K562 (cell line): ENCODE results near the gene DHRS13. TPM values are rescaled to one million over a fixed set of nuclear protein-coding genes. Genes with fewer than 3 reads are reported as not detected.

Experiments
- BRF1 ChIP-seq: IDR thresholded peaks from 3 replicates; pipeline ENCODE4 v1.6.1; 2011; ENCODE audit warnings: borderline replicate concordance, mild to moderate bottlenecking; ENCODE audit not compliant: insufficient read length; ENCODE audit errors: extremely low read depth
- CHD2 ChIP-seq: IDR thresholded peaks from 2 replicates; pipeline ENCODE4 v1.6.1; 2011; ENCODE audit warnings: low read depth, low read length
- JUND ChIP-seq, 2 experiments: IDR thresholded peaks; 2 replicates in 1 of 2; 3 replicates in 1 of 2; pipeline ENCODE4 v1.6.1; 2011; ENCODE audit warnings: borderline replicate concordance in 2 of 2, low read depth in 2 of 2, low read length in 2 of 2, improper control_type of control experiment in 1 of 2, missing biosample characterization in 1 of 2, missing genetic modification characterization in 1 of 2, missing genetic modification reagents in 1 of 2
- KDM5B ChIP-seq: fragments of 200-600 bp; sonication (generic); IDR thresholded peaks from 2 replicates; pipeline ENCODE4 v1.6.1; 2012; ENCODE audit warnings: low read depth, mild to moderate bottlenecking, moderate library complexity, low read length, control low read depth, inconsistent platforms; ENCODE audit not compliant: insufficient replicate concordance
- LARP7 ChIP-seq: fragments of 450-650 bp; IDR thresholded peaks from 2 replicates; pipeline ENCODE4 v1.6.1; 2016
- MGA ChIP-seq: fragments of 450-650 bp; IDR thresholded peaks from 2 replicates; pipeline ENCODE4 v1.6.1; 2016; ENCODE audit warnings: mild to moderate bottlenecking, moderate library complexity
- MXI1 ChIP-seq: IDR thresholded peaks from 2 replicates; pipeline ENCODE4 v1.6.1; 2011; ENCODE audit warnings: low read depth, mild to moderate bottlenecking, improper control_type of control experiment, low read length
- NONO ChIP-seq, 2 experiments: fragments of 200-400 bp in 1 of 2; fragments of 450-650 bp in 1 of 2; formaldehyde crosslinking in 1 of 2; IDR thresholded peaks; 2 replicates each; pipeline ENCODE4 v1.6.1; 2017; ENCODE audit warnings: low read depth in 2 of 2, mild to moderate bottlenecking in 2 of 2, moderate library complexity in 2 of 2, low read length in 1 of 2
- SMARCE1 ChIP-seq: fragments of 450-650 bp; IDR thresholded peaks from 2 replicates; pipeline ENCODE4 v1.7.1; 2016; ENCODE audit warnings: mild to moderate bottlenecking
- TCF3 ChIP-seq: sonication (generic); formaldehyde crosslinking; IDR thresholded peaks from 2 replicates; pipeline ENCODE4 v1.4.0; 2020; ENCODE audit warnings: mild to moderate bottlenecking, missing genetic modification reagents
- ZFP30 ChIP-seq: fragments of 250-450 bp; sonication (Bioruptor Pico); IDR thresholded peaks from 2 replicates; pipeline ENCODE4 v1.8.0; 2022; ENCODE audit warnings: moderate library complexity, mild to moderate bottlenecking, inconsistent platforms, borderline replicate concordance
- ZNF124 ChIP-seq: sonication (generic); formaldehyde crosslinking; IDR thresholded peaks from 2 replicates; pipeline ENCODE4 v1.8.1; 2022; ENCODE audit warnings: missing genetic modification reagents
- ZNF212 ChIP-seq: fragments of 450-650 bp; formaldehyde crosslinking; IDR thresholded peaks from 2 replicates; pipeline ENCODE4 v1.4.0; 2020; ENCODE audit warnings: mild to moderate bottlenecking
- ZNF384 ChIP-seq: IDR thresholded peaks from 2 replicates; pipeline ENCODE4 v1.6.1; 2012; ENCODE audit warnings: low read depth, low read length, improper control_type of control experiment
- polyA plus RNA-seq, 8 experiments: library from polyadenylated mRNA; depleted of rRNA in 4 of 8; stranded (reverse) in 5 of 8; unstranded in 3 of 8; fragments of >200 nt; fragmentation: Nextera tagmentation in 2 of 8; fragmentation: Illumina TruSeq in 1 of 8; extraction: Ambion mirVana in 2 of 8; extraction: Trizol in 1 of 8; gene quantifications; 2 replicates each; pipeline versions ENCODE4 v1.2.1 to v1.2.3, GENCODE V29; 2011 to 2014; ENCODE audit warnings: inconsistent platforms in 1 of 8, missing spikeins in 1 of 8
- total RNA-seq, 7 experiments: library from RNA; depleted of rRNA in 6 of 7; stranded (reverse); fragments of >200 nt in 6 of 7; fragmentation: Illumina TruSeq in 2 of 7; extraction: Trizol in 2 of 7; gene quantifications; 2 replicates each; pipeline versions ENCODE4 v1.2.1 to v1.2.3, GENCODE V29; 2011 to 2021; ENCODE audit warnings: low replicate concordance in 1 of 7
- TF ChIP-seq, protein P1 (sequence below): fragments of 450-650 bp; formaldehyde crosslinking; IDR thresholded peaks from 2 replicates; pipeline ENCODE4 v1.4.0; 2020; ENCODE audit warnings: mild to moderate bottlenecking, moderate library complexity

DHRS13 gene
- total and polyA plus RNA-seq, 9 of the 15 experiments (the other 6 are each of a cell fraction or from before 2014, with no cell fraction given) = 0.32 to 52.3 (median 34.3) TPM; not detected in 1

DNA sequence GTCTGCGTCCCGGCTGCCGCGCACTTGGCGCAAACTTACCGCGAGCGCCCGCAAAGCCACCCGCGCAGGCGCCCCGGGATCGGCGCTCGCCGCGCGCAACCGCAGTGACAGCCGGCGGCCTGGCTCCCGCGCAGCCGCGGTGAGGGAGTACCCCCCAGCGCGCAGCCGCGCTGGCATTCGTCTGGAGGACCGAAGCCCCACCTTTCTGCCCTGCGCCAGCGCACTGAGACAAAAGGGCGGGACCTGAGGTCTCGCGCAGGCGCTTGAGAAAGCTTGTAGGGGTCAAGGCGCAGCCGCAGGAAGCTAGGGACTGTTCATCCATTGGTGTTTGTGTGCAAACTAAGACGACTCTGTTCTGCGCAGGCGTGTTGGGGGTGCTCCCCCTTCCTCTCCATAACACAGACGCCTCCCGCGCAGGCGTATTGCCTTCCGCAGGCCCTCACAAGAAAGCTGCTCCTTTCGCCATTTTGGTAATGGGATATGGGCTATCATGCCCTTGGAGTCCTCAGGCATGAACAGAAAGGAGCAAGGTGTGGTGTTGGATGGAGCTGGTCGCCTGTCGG is 48.6 kb upstream of the DHRS13 start, which contains the start of gene PHF12 (continued):
- peak; percentile 30; the same call in 1 of the 2 replicates for TF ChIP-seq JUND (IDR thresholded peaks at IDR 0.05; ENCODE audit: borderline replicate concordance, low read depth, low read length)
- TF ChIP-seq JUND (tag; IDR thresholded peaks at IDR 0.05; ENCODE audit: borderline replicate concordance, low read depth, low read length) = no peak
- no peak for TF ChIP-seq ZFP30 (CRISPR knock-in tag)
- TF ChIP-seq CHD2 = peak; percentile 30; the same call in 1 of the 2 replicates
- no peak for TF ChIP-seq MGA
- no peak for TF ChIP-seq BRF1
- no peak for TF ChIP-seq KDM5B
- 0 out of 4 replicates have a peak, but pooled peaks of 1 of the 2 experiments have one; percentile 70 for TF ChIP-seq NONO (IDR thresholded peaks at IDR 0.05; ENCODE audit: low read depth in 2 of 2, low read length in 1 of 2)
- TF ChIP-seq ZNF212 (CRISPR knock-in tag) = no peak
- TF ChIP-seq, protein P1, sequence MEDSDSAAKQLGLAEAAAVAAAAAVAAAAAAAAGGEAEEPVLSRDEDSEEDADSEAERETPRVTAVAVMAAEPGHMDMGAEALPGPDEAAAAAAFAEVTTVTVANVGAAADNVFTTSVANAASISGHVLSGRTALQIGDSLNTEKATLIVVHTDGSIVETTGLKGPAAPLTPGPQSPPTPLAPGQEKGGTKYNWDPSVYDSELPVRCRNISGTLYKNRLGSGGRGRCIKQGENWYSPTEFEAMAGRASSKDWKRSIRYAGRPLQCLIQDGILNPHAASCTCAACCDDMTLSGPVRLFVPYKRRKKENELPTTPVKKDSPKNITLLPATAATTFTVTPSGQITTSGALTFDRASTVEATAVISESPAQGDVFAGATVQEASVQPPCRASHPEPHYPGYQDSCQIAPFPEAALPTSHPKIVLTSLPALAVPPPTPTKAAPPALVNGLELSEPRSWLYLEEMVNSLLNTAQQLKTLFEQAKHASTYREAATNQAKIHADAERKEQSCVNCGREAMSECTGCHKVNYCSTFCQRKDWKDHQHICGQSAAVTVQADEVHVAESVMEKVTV = no peak
- TF ChIP-seq ZNF384 = no peak
- TF ChIP-seq ZNF124 (CRISPR knock-in tag) = no peak
- no peak for TF ChIP-seq SMARCE1
- no peak for TF ChIP-seq MXI1
- no peak for TF ChIP-seq TCF3 (CRISPR knock-in tag)
- no peak for TF ChIP-seq LARP7
